Testis (tissue), 2 donors: ENCODE measurements around the gene PLOD3.

Source experiments
- CTCF ChIP-seq, 3 experiments: fragments of 450-650 bp in 2 of 3; fragments of 200-600 bp in 1 of 3; sonication (generic) in 1 of 3; IDR thresholded peaks; one replicate each; pipeline ENCODE4 v1.5.1; 2016 to 2019; ENCODE audit warnings: antibody characterized with exemption in 3 of 3, mild to moderate bottlenecking in 2 of 3, moderate library complexity in 1 of 3
- POLR2A ChIP-seq: fragments of 450-650 bp; IDR thresholded peaks from one replicate; pipeline ENCODE4 v1.6.1; 2017; ENCODE audit warnings: antibody characterized with exemption, mild to moderate bottlenecking, moderate library complexity

- TF ChIP-seq POLR2A (no peak), CTCF (IDR thresholded peaks at IDR 0.05) (no peak)
Observed at GRCh38 chr7:101206665-101207042, 10.7 kb downstream of the PLOD3 start.
